Measurements from ENCODE around the gene LIMA1. TPM values are rescaled to one million over a fixed set of nuclear protein-coding genes. Genes with fewer than 3 reads are reported as not detected.

Gene LIMA1
- total RNA-seq, 1 donor from 2014 or later = 14.3 TPM

- no peak for DNase-seq (ENCODE audit: low spot score)
- no peak overlapping the region for H3K27ac Mint-ChIP-seq (ENCODE audit: unreplicated experiment)
- H3K36me3 Mint-ChIP-seq (ENCODE audit: low read depth, unreplicated experiment) = peaks cover 6% of the 10 kb centered on the region
- H3K4me3 Mint-ChIP-seq (ENCODE audit: unreplicated experiment) = no peak overlapping the region
- no peaks in the 10 kb centered on the region for H3K9me3 Mint-ChIP-seq (ENCODE audit: unreplicated experiment)
- peaks cover 2% of the 10 kb centered on the region for H3K4me1 Mint-ChIP-seq (ENCODE audit: unreplicated experiment)
- H3K27me3 Mint-ChIP-seq (ENCODE audit: unreplicated experiment) = no peaks in the 10 kb centered on the region
- no peak for TF ChIP-seq CTCF (IDR thresholded peaks at IDR 0.05; ENCODE audit: unreplicated experiment)
Measured at GRCh38 chr12:50147281-50147680, 136.0 kb downstream of the LIMA1 start.

GRCh38 chr12:50145439-50145838 is 137.9 kb downstream of the LIMA1 start:
- Mint-ChIP-seq H3K4me3 (ENCODE audit: unreplicated experiment) (no peak overlapping the region), H3K27ac (ENCODE audit: unreplicated experiment) (no peak overlapping the region), H3K4me1 (ENCODE audit: unreplicated experiment) (peaks cover 2% of the 10 kb centered on the region), H3K27me3 (ENCODE audit: unreplicated experiment) (no peaks in the 10 kb centered on the region), H3K9me3 (ENCODE audit: unreplicated experiment) (no peaks in the 10 kb centered on the region), H3K36me3 (ENCODE audit: low read depth, unreplicated experiment) (peaks cover 6% of the 10 kb centered on the region)
- TF ChIP-seq CTCF (IDR thresholded peaks at IDR 0.05; ENCODE audit: unreplicated experiment) = no peak
- DNase-seq (ENCODE audit: low spot score) = no peak

GRCh38 chr12:50142993-50143392 is 140.3 kb downstream of the LIMA1 start:
- Mint-ChIP-seq H3K4me1 (ENCODE audit: unreplicated experiment) (peaks cover 2% of the 10 kb centered on the region), H3K4me3 (ENCODE audit: unreplicated experiment) (no peak overlapping the region), H3K36me3 (ENCODE audit: low read depth, unreplicated experiment) (peaks cover 6% of the 10 kb centered on the region), H3K9me3 (ENCODE audit: unreplicated experiment) (no peaks in the 10 kb centered on the region), H3K27ac (ENCODE audit: unreplicated experiment) (no peak overlapping the region), H3K27me3 (ENCODE audit: unreplicated experiment) (no peaks in the 10 kb centered on the region)
- DNase-seq (ENCODE audit: low spot score) = no peak
- no peak for TF ChIP-seq CTCF (IDR thresholded peaks at IDR 0.05; ENCODE audit: unreplicated experiment)

GRCh38 chr12:50132505-50133135 is 150.7 kb downstream of the LIMA1 start:
- peaks cover 25% of the 10 kb centered on the region for H3K36me3 Mint-ChIP-seq (ENCODE audit: low read depth, unreplicated experiment)
- TF ChIP-seq CTCF (IDR thresholded peaks at IDR 0.05; ENCODE audit: unreplicated experiment) = peak; percentile 74
- H3K27me3 Mint-ChIP-seq (ENCODE audit: unreplicated experiment) = peaks cover 2% of the 10 kb centered on the region
- no peak for DNase-seq (ENCODE audit: low spot score)
- H3K9me3 Mint-ChIP-seq (ENCODE audit: unreplicated experiment) = no peaks in the 10 kb centered on the region
- H3K27ac Mint-ChIP-seq (ENCODE audit: unreplicated experiment) = no peak overlapping the region
- H3K4me1 Mint-ChIP-seq (ENCODE audit: unreplicated experiment) = peaks cover 15% of the 10 kb centered on the region
- no peak overlapping the region for H3K4me3 Mint-ChIP-seq (ENCODE audit: unreplicated experiment)

GRCh38 chr12:50129290-50129689 is 154.0 kb downstream of the LIMA1 start:
- H3K9me3 Mint-ChIP-seq (ENCODE audit: unreplicated experiment) = no peaks in the 10 kb centered on the region
- peaks cover 18% of the 10 kb centered on the region for H3K4me1 Mint-ChIP-seq (ENCODE audit: unreplicated experiment)
- TF ChIP-seq CTCF (IDR thresholded peaks at IDR 0.05; ENCODE audit: unreplicated experiment) = no peak
- no peak overlapping the region for H3K27ac Mint-ChIP-seq (ENCODE audit: unreplicated experiment)
- H3K27me3 Mint-ChIP-seq (ENCODE audit: unreplicated experiment) = no peaks in the 10 kb centered on the region
- no peak overlapping the region for H3K4me3 Mint-ChIP-seq (ENCODE audit: unreplicated experiment)
- H3K36me3 Mint-ChIP-seq (ENCODE audit: low read depth, unreplicated experiment) = peaks cover 10% of the 10 kb centered on the region
- no peak for DNase-seq (ENCODE audit: low spot score)

Measured in endothelial cell (in vitro differentiated cells).